Keratinocyte (primary cell): ENCODE measurements around the gene SLC66A2. TPM values are rescaled to one million over a fixed set of nuclear protein-coding genes. Genes with fewer than 3 reads are reported as not detected.

ENCODE experiments used
- DNase-seq: peaks from one replicate; pipeline ENCODE4 v3.0.0-alpha.2; 2011; ENCODE audit warnings: low read depth, missing footprints, low spot score
- FAIRE-seq: peaks from 2 replicates; lab custom pipeline; 2011; peaks lifted over from hg19 to GRCh38; lab: Jason Lieb, UNC
- H2AFZ ChIP-seq: 2 replicates; pipeline ENCODE4 v1.6.0; 2012; ENCODE audit warnings: low read length, control low read depth, inconsistent platforms; ENCODE audit not compliant: control insufficient read depth
- H3K27ac ChIP-seq: 2 replicates; pipeline ENCODE4 v1.5.1; 2011; ENCODE audit warnings: low read length; ENCODE audit not compliant: control insufficient read depth, insufficient read depth
- H3K27me3 ChIP-seq: 3 replicates; pipeline ENCODE4 v1.6.0; 2011; ENCODE audit warnings: low read length; ENCODE audit not compliant: control insufficient read depth, insufficient read depth; ENCODE audit errors: extremely low read depth
- H3K36me3 ChIP-seq, 2 experiments: 2 replicates in 1 of 2; 3 replicates in 1 of 2; pipeline ENCODE4 v1.5.1; 2011; ENCODE audit warnings: low read length in 2 of 2, mild to moderate bottlenecking in 1 of 2; ENCODE audit not compliant: control insufficient read depth in 2 of 2, insufficient read depth in 2 of 2; ENCODE audit errors: extremely low read depth in 1 of 2
- H3K4me1 ChIP-seq: 3 replicates; pipeline ENCODE4 v1.5.1; 2011; ENCODE audit warnings: low read length; ENCODE audit not compliant: control insufficient read depth, insufficient read depth; ENCODE audit errors: extremely low read depth
- H3K4me2 ChIP-seq: 3 replicates; pipeline ENCODE4 v1.6.0; 2011; ENCODE audit warnings: low read depth, low read length; ENCODE audit not compliant: control insufficient read depth, insufficient read depth; ENCODE audit errors: extremely low read depth
- H3K4me3 ChIP-seq, 3 experiments: fragments of 200-600 bp in 1 of 3; sonication (generic) in 1 of 3; 2 replicates in 2 of 3; 3 replicates in 1 of 3; pipeline ENCODE4 v1.5.1; 2011 to 2016; ENCODE audit warnings: low read length in 3 of 3, mild to moderate bottlenecking in 3 of 3, control low read depth in 2 of 3, inconsistent platforms in 1 of 3, low read depth in 1 of 3, mixed read lengths in 1 of 3, mixed run types in 1 of 3, moderate library complexity in 1 of 3; ENCODE audit not compliant: control insufficient read depth in 2 of 3, insufficient read depth in 2 of 3; ENCODE audit errors: extremely low read depth in 1 of 3
- H3K79me2 ChIP-seq: 2 replicates; pipeline ENCODE4 v1.6.0; 2012; ENCODE audit warnings: low read length; ENCODE audit not compliant: control insufficient read depth, insufficient read depth
- H3K9ac ChIP-seq: 3 replicates; pipeline ENCODE4 v1.6.0; 2011; ENCODE audit warnings: low read length; ENCODE audit not compliant: control insufficient read depth, insufficient read depth; ENCODE audit errors: extremely low read depth
- H3K9me1 ChIP-seq: 3 replicates; pipeline ENCODE4 v1.6.0; 2011; ENCODE audit warnings: low read length; ENCODE audit not compliant: control insufficient read depth, insufficient read depth; ENCODE audit errors: extremely low read depth
- H3K9me3 ChIP-seq: 2 replicates; pipeline ENCODE4 v1.5.1; 2012; ENCODE audit warnings: low read depth, low read length; ENCODE audit not compliant: control insufficient read depth
- H4K20me1 ChIP-seq: 3 replicates; pipeline ENCODE4 v1.6.0; 2011; ENCODE audit warnings: low read length; ENCODE audit not compliant: control insufficient read depth, insufficient read depth; ENCODE audit errors: extremely low read depth
- EZH2 ChIP-seq: IDR thresholded peaks from one replicate; pipeline ENCODE4 v1.6.1; 2012; ENCODE audit warnings: inconsistent platforms, mild to moderate bottlenecking, low read length, moderate library complexity
- dilution Hi-C: fragments of 300-500 bp; cut with MboI; formaldehyde crosslinking; loops from one replicate; pipeline ENCODE4 v1.7.0; 2020; ENCODE audit warnings: low sequenced_read_pairs; ENCODE audit not compliant: extremely low pct_ligation_motif_present
- polyA plus RNA-seq, 5 experiments: library from polyadenylated mRNA; depleted of rRNA in 3 of 5; stranded (reverse) in 3 of 5; stranded (forward) in 1 of 5; unstranded in 1 of 5; fragments of >200 nt; gene quantifications; 1 replicate in 1 of 5; 2 replicates in 3 of 5; 3 replicates in 1 of 5; pipeline versions ENCODE4 v1.2.1 to v1.2.3, GENCODE V29; 2011 to 2012; ENCODE audit warnings: missing spikeins in 2 of 5, low read depth in 1 of 5, low replicate concordance in 1 of 5
- TF ChIP-seq, protein P1 (sequence below), 3 experiments: IDR thresholded peaks in 1 of 3; conservative IDR thresholded peaks in 1 of 3; optimal IDR thresholded peaks in 1 of 3; 2 replicates in 2 of 3; 3 replicates in 1 of 3; pipeline versions ENCODE3 to v1.5.1; 2011; ENCODE audit warnings: low read length in 3 of 3, mild to moderate bottlenecking in 3 of 3, moderate library complexity in 2 of 3, control low read depth in 1 of 3, inconsistent platforms in 1 of 3; ENCODE audit not compliant: insufficient read depth in 2 of 3; ENCODE audit errors: extremely low read depth in 1 of 3

SLC66A2 gene
- polyA plus RNA-seq, 1 donor (not counting 4 experiments of a cell fraction or from before 2014, with no cell fraction given), result 16.3 TPM

DNA sequence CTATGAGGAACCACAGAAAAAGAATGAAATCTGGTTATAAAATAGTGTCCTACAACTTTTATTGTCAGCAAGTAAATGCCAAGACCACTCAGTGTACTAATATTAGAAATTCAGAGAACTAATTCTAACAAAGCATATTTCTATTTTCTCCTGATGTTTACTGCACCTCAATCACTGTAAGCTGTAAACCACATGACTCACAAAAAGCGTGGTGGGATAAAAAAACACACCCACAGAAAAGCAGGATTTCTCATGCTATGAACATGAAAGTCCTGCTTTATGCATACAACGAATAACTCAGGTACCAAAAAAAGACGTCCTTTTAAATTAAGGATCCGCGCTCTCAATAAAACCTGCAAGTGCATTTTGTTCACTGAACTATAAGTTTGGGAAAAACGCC is 36.1 kb upstream of the SLC66A2 start:
- peak overlapping the region; percentile 94 to 100 (median 99) for H3K4me3 ChIP-seq
- no peak for TF ChIP-seq EZH2
- TF ChIP-seq, protein P1, sequence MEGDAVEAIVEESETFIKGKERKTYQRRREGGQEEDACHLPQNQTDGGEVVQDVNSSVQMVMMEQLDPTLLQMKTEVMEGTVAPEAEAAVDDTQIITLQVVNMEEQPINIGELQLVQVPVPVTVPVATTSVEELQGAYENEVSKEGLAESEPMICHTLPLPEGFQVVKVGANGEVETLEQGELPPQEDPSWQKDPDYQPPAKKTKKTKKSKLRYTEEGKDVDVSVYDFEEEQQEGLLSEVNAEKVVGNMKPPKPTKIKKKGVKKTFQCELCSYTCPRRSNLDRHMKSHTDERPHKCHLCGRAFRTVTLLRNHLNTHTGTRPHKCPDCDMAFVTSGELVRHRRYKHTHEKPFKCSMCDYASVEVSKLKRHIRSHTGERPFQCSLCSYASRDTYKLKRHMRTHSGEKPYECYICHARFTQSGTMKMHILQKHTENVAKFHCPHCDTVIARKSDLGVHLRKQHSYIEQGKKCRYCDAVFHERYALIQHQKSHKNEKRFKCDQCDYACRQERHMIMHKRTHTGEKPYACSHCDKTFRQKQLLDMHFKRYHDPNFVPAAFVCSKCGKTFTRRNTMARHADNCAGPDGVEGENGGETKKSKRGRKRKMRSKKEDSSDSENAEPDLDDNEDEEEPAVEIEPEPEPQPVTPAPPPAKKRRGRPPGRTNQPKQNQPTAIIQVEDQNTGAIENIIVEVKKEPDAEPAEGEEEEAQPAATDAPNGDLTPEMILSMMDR (optimal IDR thresholded peaks at IDR 0.05 in 1 of 3, IDR thresholded peaks at IDR 0.05 in 1 of 3, conservative IDR thresholded peaks at IDR 0.05 in 1 of 3; ENCODE audit: extremely low read depth in 1 of 3, insufficient read depth in 2 of 3, low read length in 3 of 3), result no peak
- DNase-seq (no peak), FAIRE-seq (no peak)
- H3K4me1 ChIP-seq, result peaks cover 13% of the 10 kb centered on the region
- H2AFZ ChIP-seq, result no peak overlapping the region
- peak overlapping the region; percentile 85 for H3K9ac ChIP-seq
- peak overlapping the region; percentile 98 for H3K4me2 ChIP-seq
- no peaks in the 10 kb centered on the region for H3K9me3 ChIP-seq
- dilution Hi-C loops, result no loop called here
- H3K27me3 ChIP-seq, result no peaks in the 10 kb centered on the region
- peaks cover 2 to 6% of the 10 kb centered on the region in 2 experiments for H3K36me3 ChIP-seq
- peaks cover 26% of the 10 kb centered on the region for H4K20me1 ChIP-seq
- peak overlapping the region; percentile 77 for H3K27ac ChIP-seq
- H3K79me2 ChIP-seq, result peaks cover 57% of the 10 kb centered on the region
- peaks cover 3% of the 10 kb centered on the region for H3K9me1 ChIP-seq

DNA sequence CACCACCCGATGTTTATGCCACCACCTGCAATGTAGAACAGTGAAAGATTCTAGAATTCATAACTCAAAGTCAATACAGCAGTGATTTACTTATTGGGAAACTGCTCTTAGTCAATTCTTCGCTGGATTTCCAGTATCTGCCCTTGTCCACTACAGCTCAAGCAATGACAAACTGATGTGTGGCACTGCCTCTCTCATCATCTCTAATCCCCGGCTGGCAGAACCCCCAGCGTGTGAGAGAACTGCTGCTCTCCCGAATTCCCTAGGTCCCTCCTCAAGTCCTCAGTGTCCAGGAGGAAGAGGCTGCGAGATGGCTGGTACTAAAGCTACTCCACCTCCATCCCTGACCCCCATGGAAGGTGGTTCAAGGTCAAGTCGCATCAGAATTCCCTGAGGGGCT is 35.3 kb upstream of the SLC66A2 start:
- peaks cover 30% of the 10 kb centered on the region for H4K20me1 ChIP-seq
- H2AFZ ChIP-seq, result no peak overlapping the region
- H3K79me2 ChIP-seq, result peaks cover 65% of the 10 kb centered on the region
- H3K36me3 ChIP-seq, result peaks cover 2 to 6% of the 10 kb centered on the region in 2 experiments
- dilution Hi-C loops, result no loop called here
- H3K27ac ChIP-seq, result peak overlapping the region; percentile 77
- H3K4me1 ChIP-seq, result peaks cover 13% of the 10 kb centered on the region
- H3K9ac ChIP-seq, result peak overlapping the region; percentile 85
- peaks cover 3% of the 10 kb centered on the region for H3K9me1 ChIP-seq
- H3K9me3 ChIP-seq, result no peaks in the 10 kb centered on the region
- peak overlapping the region; percentile 94 to 100 (median 99) for H3K4me3 ChIP-seq
- H3K27me3 ChIP-seq, result no peaks in the 10 kb centered on the region
- DNase-seq (no peak), FAIRE-seq (peak; percentile 39)
- TF ChIP-seq EZH2, result no peak
- TF ChIP-seq, protein P1 (optimal IDR thresholded peaks at IDR 0.05 in 1 of 3, IDR thresholded peaks at IDR 0.05 in 1 of 3, conservative IDR thresholded peaks at IDR 0.05 in 1 of 3; ENCODE audit: extremely low read depth in 1 of 3, insufficient read depth in 2 of 3, low read length in 3 of 3), result no peak
- peak overlapping the region; percentile 98 for H3K4me2 ChIP-seq
